MV-4-11 (cell line): ENCODE data around the gene EPC1.
"Not testable (repeated sequence)": the region's sequence is repeated elsewhere in the genome, so short reads cannot be mapped to it uniquely, and the experiment has no call there.

Experiments used
- DNase-seq: peaks from one replicate; lab custom pipeline; 2025; lab: John Stamatoyannopoulos, UW

EPC1 gene

DNA sequence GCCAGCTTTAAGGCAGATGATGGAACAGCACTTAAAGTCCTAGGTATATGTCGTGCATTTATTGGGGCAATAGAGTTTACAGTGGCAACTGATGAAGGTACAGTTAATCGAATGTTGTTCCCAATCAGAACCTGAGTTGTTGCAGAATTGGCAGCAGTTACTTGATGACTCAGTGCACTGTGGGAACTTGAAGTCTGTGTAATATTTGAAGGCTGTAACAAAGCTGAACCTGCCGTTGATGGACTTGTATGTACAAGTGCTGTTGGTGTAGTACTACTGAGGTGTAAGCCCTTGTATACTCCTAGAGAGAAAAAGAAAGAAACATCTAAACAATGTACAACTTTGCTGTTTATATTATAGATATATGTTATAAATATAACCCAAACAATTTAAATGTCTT, 75.3 kb downstream of the EPC1 start:
- DNase-seq: no peak

DNA sequence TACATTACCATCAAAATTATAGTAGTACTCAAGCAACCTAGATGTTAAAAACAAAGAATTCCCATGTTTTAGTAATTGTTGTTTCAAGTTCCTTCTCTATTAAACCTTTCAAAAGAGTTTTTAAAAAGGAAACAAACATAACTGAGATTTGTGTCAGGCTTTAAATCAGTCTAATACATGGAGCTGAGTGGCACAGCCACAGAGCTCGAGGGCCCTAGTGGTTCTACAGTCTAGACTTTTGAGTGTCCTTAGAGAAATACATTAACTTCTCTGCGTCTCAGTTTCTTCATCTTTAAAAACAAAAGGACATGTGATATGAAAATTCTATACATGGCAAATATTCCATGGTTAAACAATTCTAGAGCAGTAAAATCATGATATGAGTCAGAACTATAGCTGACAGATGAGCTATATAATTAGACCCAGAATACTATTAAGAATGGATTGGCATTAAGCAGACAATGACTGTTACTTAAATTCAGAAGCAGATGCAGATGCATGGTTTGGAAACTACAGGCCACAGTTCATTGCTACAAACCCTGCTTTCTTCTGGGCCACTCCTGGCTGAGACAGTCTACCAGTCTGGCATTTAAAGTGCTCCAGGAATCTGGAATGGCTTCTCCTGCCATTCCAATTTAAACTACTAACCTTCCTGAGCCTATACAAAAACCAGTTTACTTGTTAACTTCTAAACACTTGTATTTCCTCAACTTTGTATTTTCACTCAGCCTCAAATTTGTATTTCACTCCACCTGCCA, 77.4 kb downstream of the EPC1 start:
- no peak for DNase-seq

DNA sequence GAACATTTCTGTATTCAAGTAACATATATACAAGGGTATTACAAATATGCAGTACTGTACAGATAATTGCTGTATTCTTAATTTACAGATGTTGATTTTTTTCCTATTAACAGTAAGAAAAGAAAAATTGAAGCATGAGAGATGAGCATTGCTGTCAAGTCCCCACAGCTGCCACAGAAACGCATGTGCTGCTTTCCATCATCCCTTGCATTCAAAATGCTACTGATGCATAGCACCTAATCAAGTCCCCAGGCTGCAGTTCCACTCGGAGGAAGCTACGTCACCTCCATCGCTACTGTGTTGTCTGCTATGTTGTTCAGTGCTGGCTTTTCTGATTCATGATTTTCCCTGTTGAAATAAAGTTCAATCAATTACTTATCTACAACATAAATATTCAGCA, 78.2 kb downstream of the EPC1 start:
- no peak for DNase-seq

DNA sequence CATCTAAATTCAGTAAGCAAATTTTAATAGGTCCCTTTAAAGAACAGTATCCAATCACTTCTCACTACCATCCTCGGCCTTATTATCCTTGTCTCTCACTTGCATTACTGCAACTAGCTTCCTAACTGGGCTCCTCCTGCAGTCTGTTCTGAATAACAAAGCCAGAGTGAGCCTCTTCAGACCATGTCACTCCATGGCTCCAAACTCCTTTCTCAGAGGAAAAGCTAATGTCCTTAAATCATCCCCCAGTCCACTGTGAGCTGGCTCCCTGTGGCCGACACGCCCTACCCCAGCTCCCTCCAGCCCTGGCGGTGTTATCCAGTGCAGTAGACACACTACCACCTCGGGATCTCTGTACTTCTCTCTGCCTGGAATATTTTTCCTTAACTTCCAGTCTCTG, 80.0 kb downstream of the EPC1 start:
- no peak for DNase-seq

- no peak for DNase-seq
Measured at GRCh38 chr10:32266566-32266965, 80.4 kb downstream of the EPC1 start.

- no peak for DNase-seq
Measured at GRCh38 chr10:32265756-32266155, 81.2 kb downstream of the EPC1 start.

DNA sequence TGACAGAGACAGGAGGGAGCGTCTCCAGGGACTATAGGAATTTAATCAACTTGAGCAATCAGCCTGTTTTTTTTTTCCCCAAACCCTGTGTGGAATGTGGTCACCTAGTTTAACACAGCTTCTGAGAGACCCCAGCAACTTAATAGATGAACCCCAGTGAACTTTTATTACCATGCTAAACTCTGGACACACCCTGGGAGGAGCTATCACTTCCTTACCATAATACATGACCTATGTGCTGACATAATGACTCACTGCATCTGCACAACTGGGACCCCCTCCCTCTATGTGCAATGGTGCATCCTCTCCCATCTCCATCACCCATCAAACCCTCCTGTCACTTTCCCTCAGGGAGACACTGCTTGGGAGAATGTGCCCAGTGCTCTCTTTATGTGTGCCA, 83.7 kb downstream of the EPC1 start:
- no peak for DNase-seq

DNA sequence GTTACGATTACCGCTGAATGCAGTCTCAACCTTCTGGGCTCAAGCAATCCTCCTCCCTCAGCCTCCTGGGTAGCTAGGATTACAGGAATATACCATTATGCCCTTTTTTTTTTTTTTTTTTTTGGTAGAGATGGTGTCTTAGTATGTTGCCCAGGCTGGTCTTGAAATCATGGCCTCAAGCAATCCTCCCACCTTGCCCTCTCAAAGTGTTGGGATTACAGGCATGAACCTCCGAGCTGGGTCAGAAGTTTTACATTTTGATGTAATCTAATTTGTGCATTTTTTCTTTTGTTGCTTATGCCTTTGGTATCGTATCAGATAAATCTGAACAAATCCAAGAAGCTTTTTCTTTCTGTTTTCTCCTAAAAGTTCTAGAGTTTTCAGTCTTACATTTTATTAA, 87.4 kb downstream of the EPC1 start:
- DNase-seq: no peak

DNA sequence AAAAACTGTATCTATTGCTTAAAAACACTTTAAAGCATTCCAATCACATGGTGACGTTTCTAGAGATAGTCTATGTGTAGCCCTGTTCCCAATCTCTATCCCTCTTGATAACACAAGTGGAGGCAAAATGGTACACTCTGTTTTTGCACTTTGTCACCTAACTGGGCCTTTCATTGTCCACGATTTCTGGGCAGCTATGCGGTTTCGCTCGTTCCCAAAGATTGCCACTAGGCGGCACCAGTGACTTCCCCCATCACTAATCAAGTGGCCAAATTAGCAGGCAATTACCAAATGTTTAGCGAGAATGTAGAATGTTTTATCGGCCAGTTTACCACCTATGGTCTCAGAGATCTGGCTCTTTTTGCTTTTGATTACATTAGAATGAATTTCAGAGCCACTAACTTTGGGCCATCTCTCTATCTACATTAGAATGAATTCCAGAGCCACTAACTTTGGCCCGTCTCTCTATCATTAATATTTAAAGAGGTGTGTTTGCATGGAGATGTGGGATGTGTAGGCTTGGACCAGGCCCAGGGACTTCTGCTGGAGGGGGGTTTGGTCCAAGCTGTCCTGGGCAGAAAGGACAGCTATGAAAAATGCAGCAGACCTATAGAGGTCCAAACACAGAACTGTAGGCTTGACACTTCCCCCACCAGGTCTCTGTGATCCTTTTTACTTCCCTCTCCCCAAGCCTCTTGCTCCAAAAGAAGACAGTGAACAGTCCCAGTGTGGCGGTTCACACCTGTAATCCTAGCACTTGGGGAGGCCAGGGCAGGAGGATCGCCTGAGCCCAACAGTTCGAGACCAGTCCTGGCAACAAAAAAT, 90.1 kb downstream of the EPC1 start:
- peak; percentile 49 for DNase-seq

GRCh38 chr10:32253821-32254220, 93.1 kb downstream of the EPC1 start:
- DNase-seq: no peak

DNA sequence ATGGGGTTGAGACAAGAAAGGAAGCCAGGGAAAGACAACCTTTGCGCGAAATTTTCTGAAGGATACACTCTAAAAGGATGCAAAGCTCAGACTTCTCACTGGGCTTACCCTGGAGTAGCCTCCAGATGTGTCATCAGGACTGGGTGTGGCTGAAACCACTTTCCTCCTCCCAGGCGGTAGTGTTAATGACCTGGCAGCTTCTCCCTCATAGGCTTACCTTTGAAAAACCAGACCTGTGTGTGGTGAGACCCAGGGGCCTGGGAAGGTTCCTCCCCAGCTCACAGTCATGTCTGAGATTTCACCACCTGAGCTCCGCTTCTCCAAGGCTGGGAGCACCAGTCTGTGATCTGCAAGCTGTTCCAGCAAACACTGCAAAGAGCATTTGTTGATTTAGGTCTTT, 93.7 kb downstream of the EPC1 start:
- no peak for DNase-seq

DNA sequence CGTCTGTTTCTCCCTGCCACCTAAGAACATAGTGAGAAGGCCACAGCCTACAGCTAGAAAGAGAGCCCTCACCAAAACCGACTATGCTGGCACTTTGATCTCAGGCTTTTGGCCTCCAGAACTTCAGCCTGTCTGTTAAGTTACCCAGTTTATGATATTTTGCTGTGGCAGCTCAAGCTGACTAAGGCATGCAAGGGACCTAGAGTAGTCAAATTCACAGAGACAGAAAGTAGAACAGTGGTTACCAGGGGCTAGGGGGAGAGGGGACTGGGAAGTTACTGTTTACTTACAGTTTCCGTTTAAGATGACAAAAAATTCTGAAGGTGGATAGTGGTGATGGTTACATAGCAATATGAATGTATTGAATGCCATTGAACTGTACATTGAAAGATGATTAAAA, 96.5 kb downstream of the EPC1 start:
- not testable (repeated sequence) for DNase-seq

GRCh38 chr10:32246685-32247084, 100.3 kb downstream of the EPC1 start:
- no peak for DNase-seq

GRCh38 chr10:32245760-32246159, 101.2 kb downstream of the EPC1 start:
- no peak for DNase-seq

DNA sequence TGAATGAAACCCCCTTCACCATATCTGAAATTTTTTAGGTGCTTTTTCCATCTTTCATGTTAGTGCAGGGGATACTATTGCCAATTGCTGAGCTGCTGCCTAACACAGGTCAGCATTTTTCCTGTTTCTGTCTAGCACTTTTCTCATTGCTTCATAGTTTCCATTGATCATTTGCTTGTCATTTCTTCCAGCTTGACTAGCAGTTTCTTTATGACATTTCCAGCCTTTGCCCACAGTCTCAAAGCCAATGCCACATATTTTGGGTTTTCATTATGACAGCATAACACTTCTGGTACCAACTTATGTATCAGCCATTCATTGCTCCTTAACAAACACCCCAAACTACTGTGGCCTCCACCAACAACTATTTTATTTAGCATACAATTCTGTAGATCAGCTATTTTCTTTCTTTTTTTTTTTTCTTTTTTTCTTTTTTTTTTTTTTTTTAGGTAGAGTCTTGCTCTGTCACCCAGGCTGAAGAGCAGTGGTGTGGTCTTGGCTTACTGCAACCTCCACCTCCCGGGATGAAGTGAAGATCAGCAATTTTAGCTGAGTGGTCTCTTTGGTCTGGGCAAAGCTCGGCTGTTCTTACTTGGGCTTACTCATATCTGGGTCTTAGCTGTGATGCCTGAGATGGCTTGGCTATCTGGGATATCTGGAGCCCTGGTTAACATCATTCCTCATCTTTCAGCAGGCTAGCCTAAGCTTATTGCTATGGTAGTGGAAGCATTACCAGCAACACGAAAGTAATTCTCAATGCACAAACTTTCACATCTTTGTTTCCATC, 102.3 kb downstream of the EPC1 start:
- no peak for DNase-seq

DNA sequence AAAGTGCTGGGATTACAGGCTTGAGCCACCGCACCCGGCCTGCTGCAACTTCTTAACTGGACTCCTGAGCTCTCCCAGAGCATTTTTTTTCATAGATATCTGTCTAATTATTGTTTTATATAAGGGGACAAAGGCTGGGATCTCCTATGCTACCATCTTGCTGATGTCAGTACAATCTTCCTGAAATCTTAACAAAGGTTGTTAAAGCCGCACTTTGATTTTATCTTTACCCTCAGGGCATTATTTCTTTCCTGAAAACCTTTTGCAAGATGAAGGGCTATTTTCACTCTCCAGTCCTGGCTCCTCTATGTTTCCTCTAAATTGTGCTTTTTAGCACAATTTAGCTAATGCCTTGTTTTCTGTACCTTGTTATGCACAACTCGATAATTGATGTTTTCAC, 102.9 kb downstream of the EPC1 start:
- DNase-seq: no peak

DNA sequence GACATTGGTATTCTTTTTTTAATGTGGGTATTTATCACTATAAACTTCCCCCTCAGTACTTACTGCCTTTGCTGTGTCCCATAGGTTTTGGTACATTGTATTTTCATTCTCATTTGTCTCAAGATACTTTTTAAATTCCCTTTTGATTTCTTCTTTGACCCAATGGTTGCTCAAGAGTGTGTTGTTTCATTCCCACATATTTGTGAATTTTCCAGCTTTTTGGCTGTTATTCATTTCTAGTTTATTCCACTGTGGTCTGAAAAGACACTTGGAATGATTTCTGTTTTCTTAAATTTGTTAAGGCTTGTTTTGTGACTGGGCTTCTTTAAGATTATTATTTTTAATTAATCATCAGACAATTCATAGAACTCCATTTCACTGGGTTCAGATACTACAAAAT, 105.0 kb downstream of the EPC1 start:
- DNase-seq: no peak

DNA sequence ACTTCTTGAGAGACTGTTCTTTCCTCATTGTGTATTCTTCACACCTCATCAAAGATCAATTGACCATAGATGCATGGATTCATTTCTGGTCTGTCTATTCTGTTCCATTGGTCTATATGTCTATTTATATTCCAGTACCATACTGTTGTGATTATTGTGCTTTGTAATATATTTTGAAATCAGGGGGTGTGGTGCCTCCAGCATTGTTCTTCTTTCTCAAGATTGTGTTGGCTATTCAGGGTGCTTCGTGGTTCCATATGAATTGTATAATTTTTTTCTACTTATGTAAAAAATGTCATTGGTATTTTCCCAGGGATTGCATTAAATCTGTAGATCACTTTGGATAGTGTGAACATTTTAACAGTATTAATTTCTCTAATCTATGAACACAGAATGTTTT, 106.5 kb downstream of the EPC1 start:
- DNase-seq: no peak

DNA sequence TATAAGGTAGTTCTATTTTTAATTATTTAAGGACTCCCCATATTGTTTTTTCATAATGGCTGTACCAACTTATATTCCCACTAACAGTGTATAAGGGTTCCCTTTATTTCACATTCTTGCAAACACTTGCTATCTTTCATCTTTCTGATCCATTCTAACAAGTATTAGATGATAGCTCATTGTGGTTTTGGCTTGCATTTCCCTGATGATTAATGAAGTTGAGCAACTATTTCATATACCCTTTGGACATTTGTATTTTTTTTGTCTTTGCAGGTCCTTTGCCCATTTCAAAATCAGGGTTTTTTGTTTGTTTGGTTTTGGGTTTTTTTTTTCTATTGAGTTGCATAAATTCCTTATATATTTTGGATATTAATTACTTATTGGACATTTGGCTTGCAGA, 107.2 kb downstream of the EPC1 start:
- DNase-seq: no peak

DNA sequence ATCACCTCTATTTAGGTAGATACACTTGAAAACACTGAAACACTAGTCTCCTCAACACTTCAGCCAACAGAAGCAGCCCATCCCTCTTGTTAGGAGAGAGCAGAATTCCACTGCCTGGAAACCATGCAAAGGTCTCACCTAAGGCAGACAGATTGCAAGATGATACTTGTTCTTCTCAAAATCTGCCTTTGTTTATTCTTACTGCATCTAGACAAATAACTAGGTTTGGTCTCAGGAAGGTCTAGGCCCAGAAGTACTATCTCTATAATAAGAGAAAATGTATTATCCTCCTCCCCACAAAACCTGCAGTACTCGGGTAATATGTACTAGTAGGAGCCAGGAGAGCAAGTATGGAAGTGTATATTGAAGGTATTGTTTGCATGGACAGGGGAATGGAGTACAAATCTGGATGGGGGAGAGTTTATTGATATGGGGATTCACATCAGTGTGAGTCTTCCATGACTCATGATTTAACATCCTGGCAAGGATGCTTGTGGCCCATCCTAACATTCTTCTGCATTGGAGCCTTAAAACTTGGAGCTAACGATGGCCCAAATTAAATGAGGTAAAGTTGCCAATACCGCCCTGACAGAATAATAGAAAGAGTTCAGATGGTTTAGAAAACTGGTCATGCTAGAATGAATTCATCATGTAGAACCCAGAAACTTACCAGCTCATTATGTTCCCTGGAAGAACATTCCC, 109.2 kb downstream of the EPC1 start:
- DNase-seq: no peak

GRCh38 chr10:32234471-32234870, 112.5 kb downstream of the EPC1 start:
- no peak for DNase-seq

GRCh38 chr10:32233375-32233774, 113.6 kb downstream of the EPC1 start:
- DNase-seq: not testable (repeated sequence)
